Uterus (tissue), 4 donors: ENCODE results near the gene AK4. TPM values are rescaled to one million over a fixed set of nuclear protein-coding genes. Genes with fewer than 3 reads are reported as not detected.
A peak's percentile ranks its signal among the peaks of the same experiment; 100 is the strongest.
"Not testable (repeated sequence)": the region's sequence is repeated elsewhere in the genome, so short reads cannot be mapped to it uniquely, and the experiment has no call there.

ENCODE experiments used
- DNase-seq, 2 donors: peaks; one replicate each; pipeline ENCODE4 v3.0.0-alpha.2; 2019 to 2020
- H3K27ac ChIP-seq, 2 donors: fragments of 200-600 bp; sonication (generic); 1 replicate in 1 of 2; 2 replicates in 1 of 2; pipeline ENCODE4 v1.5.1; 2016 to 2018
- H3K27me3 ChIP-seq, 2 donors: fragments of 200-600 bp; sonication (generic); one replicate each; pipeline ENCODE4 v1.5.1; 2018 to 2019; ENCODE audit warnings: control low read depth in 1 of 2
- H3K36me3 ChIP-seq, 2 donors: fragments of 200-600 bp; sonication (generic); one replicate each; pipeline ENCODE4 v1.5.1; 2019; ENCODE audit warnings: control low read depth in 1 of 2
- H3K4me1 ChIP-seq, 2 donors: fragments of 200-600 bp; sonication (generic); one replicate each; pipeline ENCODE4 v1.5.1; 2018 to 2019; ENCODE audit warnings: control low read depth in 1 of 2
- H3K4me3 ChIP-seq, 2 donors: fragments of 200-600 bp; sonication (generic); 1 replicate in 1 of 2; 2 replicates in 1 of 2; pipeline ENCODE4 v1.5.1; 2018 to 2019; ENCODE audit warnings: mild to moderate bottlenecking in 1 of 2
- H3K9me3 ChIP-seq, 2 donors: fragments of 200-600 bp; sonication (generic); one replicate each; pipeline ENCODE4 v1.5.1; 2019; ENCODE audit warnings: control low read depth in 1 of 2
- POLR2A ChIP-seq, 2 donors: fragments of 450-650 bp; IDR thresholded peaks; one replicate each; pipeline ENCODE4 v1.6.1; 2016; ENCODE audit warnings: antibody characterized with exemption in 2 of 2, mild to moderate bottlenecking in 1 of 2, moderate library complexity in 1 of 2
- intact Hi-C: fragments of 100-400 bp; cut with DNase I; formaldehyde crosslinking; loops from one replicate; pipeline ENCODE4 v1.15.1; 2023; ENCODE audit warnings: low total_unique reads
- total RNA-seq, 4 donors: library from RNA; depleted of rRNA in 3 of 4; stranded (reverse); fragments of >200 nt in 3 of 4; gene quantifications; one replicate each; pipeline versions ENCODE4 v1.1.0 to v1.2.4, GENCODE V29; 2014 to 2023
- TF ChIP-seq, protein P1 (sequence below), 4 experiments: fragments of 200-600 bp in 2 of 4; fragments of 450-650 bp in 2 of 4; sonication (generic) in 2 of 4; IDR thresholded peaks; one replicate each; pipeline ENCODE4 v1.5.1; 2016 to 2019; ENCODE audit warnings: antibody characterized with exemption in 4 of 4, mild to moderate bottlenecking in 2 of 4, moderate library complexity in 1 of 4
- donor health status: DM: yes; HTN: yes; CAD: no.

The AK4 gene
- total RNA-seq, 4 donors from 2014 or later: 9.5 to 31.5 (median 18.5) TPM

- no peak overlapping the region for H3K4me3 ChIP-seq
- peaks cover 0 to 3% of the 10 kb centered on the region in 2 donors for H3K9me3 ChIP-seq
- TF ChIP-seq, protein P1, sequence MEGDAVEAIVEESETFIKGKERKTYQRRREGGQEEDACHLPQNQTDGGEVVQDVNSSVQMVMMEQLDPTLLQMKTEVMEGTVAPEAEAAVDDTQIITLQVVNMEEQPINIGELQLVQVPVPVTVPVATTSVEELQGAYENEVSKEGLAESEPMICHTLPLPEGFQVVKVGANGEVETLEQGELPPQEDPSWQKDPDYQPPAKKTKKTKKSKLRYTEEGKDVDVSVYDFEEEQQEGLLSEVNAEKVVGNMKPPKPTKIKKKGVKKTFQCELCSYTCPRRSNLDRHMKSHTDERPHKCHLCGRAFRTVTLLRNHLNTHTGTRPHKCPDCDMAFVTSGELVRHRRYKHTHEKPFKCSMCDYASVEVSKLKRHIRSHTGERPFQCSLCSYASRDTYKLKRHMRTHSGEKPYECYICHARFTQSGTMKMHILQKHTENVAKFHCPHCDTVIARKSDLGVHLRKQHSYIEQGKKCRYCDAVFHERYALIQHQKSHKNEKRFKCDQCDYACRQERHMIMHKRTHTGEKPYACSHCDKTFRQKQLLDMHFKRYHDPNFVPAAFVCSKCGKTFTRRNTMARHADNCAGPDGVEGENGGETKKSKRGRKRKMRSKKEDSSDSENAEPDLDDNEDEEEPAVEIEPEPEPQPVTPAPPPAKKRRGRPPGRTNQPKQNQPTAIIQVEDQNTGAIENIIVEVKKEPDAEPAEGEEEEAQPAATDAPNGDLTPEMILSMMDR (IDR thresholded peaks at IDR 0.05): no peak
- TF ChIP-seq POLR2A (IDR thresholded peaks at IDR 0.05): no peak
- no peak overlapping the region for H3K27ac ChIP-seq
- no peaks in the 10 kb centered on the region for H3K27me3 ChIP-seq
- no peaks in the 10 kb centered on the region for H3K4me1 ChIP-seq
- no peaks in the 10 kb centered on the region for H3K36me3 ChIP-seq
- DNase-seq: no peak
- intact Hi-C loops: no loop called here
Observed at GRCh38 chr1:65232461-65232990, 84.5 kb downstream of the AK4 start.

- Histone ChIP-seq H3K4me1 (no peaks in the 10 kb centered on the region), H3K9me3 (peaks cover 0 to 3% of the 10 kb centered on the region in 2 donors), H3K27ac (no peak overlapping the region), H3K4me3 (no peak overlapping the region), H3K36me3 (no peaks in the 10 kb centered on the region), H3K27me3 (no peaks in the 10 kb centered on the region)
- intact Hi-C loops: no loop called here
- DNase-seq: no peak
- no peak for TF ChIP-seq POLR2A (IDR thresholded peaks at IDR 0.05)
- TF ChIP-seq, protein P1 (IDR thresholded peaks at IDR 0.05): no peak
Observed at GRCh38 chr1:65233782-65234181, 85.8 kb downstream of the AK4 start.

GRCh38 chr1:65235867-65236805 is 88.1 kb downstream of the AK4 start:
- H3K27ac ChIP-seq: no peak overlapping the region

GRCh38 chr1:65237088-65237487 is 89.1 kb downstream of the AK4 start:
- DNase-seq, H3K9me3 ChIP-seq, H3K4me1 ChIP-seq, intact Hi-C loops, H3K27me3 ChIP-seq, H3K27ac ChIP-seq, H3K36me3 ChIP-seq, H3K4me3 ChIP-seq: not testable (repeated sequence)

More at GRCh38 chr1:65235867-65236805, 88.1 kb downstream of the AK4 start:
- H3K27me3 ChIP-seq: no peaks in the 10 kb centered on the region
- H3K9me3 ChIP-seq: peaks cover 0 to 3% of the 10 kb centered on the region in 2 donors
- TF ChIP-seq, protein P1 (IDR thresholded peaks at IDR 0.05): peak in 3 of 4 experiments; percentile 6 to 20 (median 13)
- no peak for TF ChIP-seq POLR2A (IDR thresholded peaks at IDR 0.05)
- H3K36me3 ChIP-seq: no peaks in the 10 kb centered on the region
- H3K4me1 ChIP-seq: no peaks in the 10 kb centered on the region
- intact Hi-C loops: no loop called here
- no peak for DNase-seq
- no peak overlapping the region for H3K4me3 ChIP-seq

DNA sequence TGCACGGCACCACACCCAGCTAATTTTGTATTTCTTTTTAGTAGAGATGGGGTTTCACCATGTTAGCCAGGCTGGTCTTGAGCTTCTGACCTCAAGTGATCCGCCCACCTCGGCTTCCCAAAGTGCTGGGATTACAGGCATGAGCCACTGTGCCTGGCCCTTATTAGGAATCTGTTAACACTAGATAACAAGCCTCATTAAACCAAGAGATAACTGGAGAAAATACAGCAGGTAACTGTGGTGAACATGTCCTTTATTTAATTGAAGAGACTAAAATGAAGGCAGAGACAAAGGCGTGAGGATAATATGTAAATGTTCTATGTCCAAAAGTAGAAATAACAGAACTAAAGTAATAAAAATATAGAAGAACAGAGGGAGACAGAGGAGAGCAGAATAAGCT is 89.5 kb downstream of the AK4 start:
- H3K36me3 ChIP-seq: no peaks in the 10 kb centered on the region
- no peak for DNase-seq
- no peak for TF ChIP-seq POLR2A (IDR thresholded peaks at IDR 0.05)
- TF ChIP-seq, protein P1 (IDR thresholded peaks at IDR 0.05): no peak
- H3K4me3 ChIP-seq: no peak overlapping the region
- no peak overlapping the region for H3K27ac ChIP-seq
- H3K9me3 ChIP-seq: peaks cover 0 to 3% of the 10 kb centered on the region in 2 donors
- intact Hi-C loops: no loop called here
- no peaks in the 10 kb centered on the region for H3K27me3 ChIP-seq
- no peaks in the 10 kb centered on the region for H3K4me1 ChIP-seq
